SU-DHL-6 (cell line): Measurements from ENCODE around the gene ACTG1.
"Not testable (repeated sequence)": the region's sequence is repeated elsewhere in the genome, so short reads cannot be mapped to it uniquely, and the experiment has no call there.

ENCODE experiments used
- H2AFZ ChIP-seq: fragments of 200-600 bp; sonication (generic); 2 replicates; pipeline ENCODE4 v1.6.1; 2014; ENCODE audit warnings: low read depth, mild to moderate bottlenecking, moderate library complexity, mixed read lengths, antibody characterized with exemption, low read length; ENCODE audit not compliant: severe bottlenecking
- H3F3A ChIP-seq: fragments of 200-600 bp; shearing (Covaris generic); 2 replicates; pipeline ENCODE4 v1.6.0; 2016; ENCODE audit warnings: antibody characterized with exemption, mild to moderate bottlenecking; ENCODE audit not compliant: insufficient read depth
- H3K27ac ChIP-seq: fragments of 200-600 bp; sonication (generic); 2 replicates; pipeline ENCODE4 v1.5.1; 2016; ENCODE audit warnings: low read depth, mild to moderate bottlenecking, low read length, moderate library complexity, mixed read lengths
- H3K27me3 ChIP-seq: fragments of 200-600 bp; sonication (generic), shearing (Covaris generic); 2 replicates; pipeline ENCODE4 v1.6.0; 2014; ENCODE audit warnings: mild to moderate bottlenecking, low read length
- H3K36me3 ChIP-seq: fragments of 200-600 bp; sonication (generic); 2 replicates; pipeline ENCODE4 v1.6.1; 2014; ENCODE audit warnings: mild to moderate bottlenecking, low read length, mixed read lengths
- H3K4me2 ChIP-seq: fragments of 300-600, 200-600 bp; shearing (Covaris generic), sonication (generic); 2 replicates; pipeline ENCODE4 v1.6.0; 2014; ENCODE audit warnings: low read length, low read depth, mild to moderate bottlenecking; ENCODE audit not compliant: poor library complexity, severe bottlenecking
- H3K4me3 ChIP-seq: fragments of 200-600 bp; sonication (generic); 2 replicates; pipeline ENCODE4 v1.5.1; 2014; ENCODE audit warnings: antibody characterized with exemption, low read length, mild to moderate bottlenecking, mixed read lengths; ENCODE audit not compliant: insufficient read depth, poor library complexity, severe bottlenecking
- H3K79me2 ChIP-seq: fragments of 200-600 bp; sonication (generic); 2 replicates; pipeline ENCODE4 v1.6.1; 2014; ENCODE audit warnings: mild to moderate bottlenecking, low read length, moderate library complexity; ENCODE audit not compliant: insufficient read depth
- H3K9ac ChIP-seq: fragments of 200-600 bp; sonication (generic); 2 replicates; pipeline ENCODE4 v1.7.0; 2014; ENCODE audit warnings: mild to moderate bottlenecking, low read length
- H3K9me2 ChIP-seq: fragments of 200-600 bp; sonication (generic); replicated peaks from 2 replicates; pipeline ENCODE4 v1.6.1; 2014; ENCODE audit warnings: low read length; ENCODE audit not compliant: insufficient read depth
- H3K9me3 ChIP-seq: fragments of 200-600 bp; sonication (generic); 2 replicates; pipeline ENCODE4 v1.6.1; 2014; ENCODE audit warnings: low read length, mixed read lengths; ENCODE audit not compliant: insufficient read depth
- H4K20me1 ChIP-seq: fragments of 200-600 bp; sonication (generic); 2 replicates; pipeline ENCODE4 v1.6.1; 2014; ENCODE audit warnings: low read depth, mild to moderate bottlenecking, antibody characterized with exemption, low read length, moderate library complexity, mixed read lengths
- EZH2phosphoT487 ChIP-seq: fragments of 200-600 bp; sonication (generic), shearing (Covaris generic); conservative IDR thresholded peaks from 2 replicates; pipeline ENCODE4 v1.6.1; 2018; ENCODE audit warnings: mild to moderate bottlenecking, antibody characterized with exemption, low read length, moderate library complexity, mixed read lengths
- TF ChIP-seq, protein P1 (sequence below): fragments of 200-600 bp; sonication (generic); IDR thresholded peaks from one replicate; pipeline ENCODE4 v1.5.1; 2017; ENCODE audit warnings: antibody characterized with exemption, mild to moderate bottlenecking, low read length, moderate library complexity; ENCODE audit not compliant: insufficient read depth, poor library complexity, severe bottlenecking

The ACTG1 gene

GRCh38 chr17:81533339-81534141 lies 20.9 kb upstream of the ACTG1 start:
- Histone ChIP-seq H3K4me2 (no peak overlapping the region), H2AFZ (no peak overlapping the region), H3K36me3 (no peaks in the 10 kb centered on the region), H3K27me3 (no peaks in the 10 kb centered on the region), H3K79me2 (no peaks in the 10 kb centered on the region), H3K27ac (no peak overlapping the region), H3F3A (no peaks in the 10 kb centered on the region), H4K20me1 (no peaks in the 10 kb centered on the region; the same call in 1 of the 2 replicates), H3K9ac (no peak overlapping the region), H3K4me3 (no peak overlapping the region), H3K9me3 (no peaks in the 10 kb centered on the region), H3K9me2 (no peaks in the 10 kb centered on the region)
- TF ChIP-seq, protein P1, sequence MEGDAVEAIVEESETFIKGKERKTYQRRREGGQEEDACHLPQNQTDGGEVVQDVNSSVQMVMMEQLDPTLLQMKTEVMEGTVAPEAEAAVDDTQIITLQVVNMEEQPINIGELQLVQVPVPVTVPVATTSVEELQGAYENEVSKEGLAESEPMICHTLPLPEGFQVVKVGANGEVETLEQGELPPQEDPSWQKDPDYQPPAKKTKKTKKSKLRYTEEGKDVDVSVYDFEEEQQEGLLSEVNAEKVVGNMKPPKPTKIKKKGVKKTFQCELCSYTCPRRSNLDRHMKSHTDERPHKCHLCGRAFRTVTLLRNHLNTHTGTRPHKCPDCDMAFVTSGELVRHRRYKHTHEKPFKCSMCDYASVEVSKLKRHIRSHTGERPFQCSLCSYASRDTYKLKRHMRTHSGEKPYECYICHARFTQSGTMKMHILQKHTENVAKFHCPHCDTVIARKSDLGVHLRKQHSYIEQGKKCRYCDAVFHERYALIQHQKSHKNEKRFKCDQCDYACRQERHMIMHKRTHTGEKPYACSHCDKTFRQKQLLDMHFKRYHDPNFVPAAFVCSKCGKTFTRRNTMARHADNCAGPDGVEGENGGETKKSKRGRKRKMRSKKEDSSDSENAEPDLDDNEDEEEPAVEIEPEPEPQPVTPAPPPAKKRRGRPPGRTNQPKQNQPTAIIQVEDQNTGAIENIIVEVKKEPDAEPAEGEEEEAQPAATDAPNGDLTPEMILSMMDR, result no peak
- TF ChIP-seq EZH2phosphoT487, result no peak

DNA sequence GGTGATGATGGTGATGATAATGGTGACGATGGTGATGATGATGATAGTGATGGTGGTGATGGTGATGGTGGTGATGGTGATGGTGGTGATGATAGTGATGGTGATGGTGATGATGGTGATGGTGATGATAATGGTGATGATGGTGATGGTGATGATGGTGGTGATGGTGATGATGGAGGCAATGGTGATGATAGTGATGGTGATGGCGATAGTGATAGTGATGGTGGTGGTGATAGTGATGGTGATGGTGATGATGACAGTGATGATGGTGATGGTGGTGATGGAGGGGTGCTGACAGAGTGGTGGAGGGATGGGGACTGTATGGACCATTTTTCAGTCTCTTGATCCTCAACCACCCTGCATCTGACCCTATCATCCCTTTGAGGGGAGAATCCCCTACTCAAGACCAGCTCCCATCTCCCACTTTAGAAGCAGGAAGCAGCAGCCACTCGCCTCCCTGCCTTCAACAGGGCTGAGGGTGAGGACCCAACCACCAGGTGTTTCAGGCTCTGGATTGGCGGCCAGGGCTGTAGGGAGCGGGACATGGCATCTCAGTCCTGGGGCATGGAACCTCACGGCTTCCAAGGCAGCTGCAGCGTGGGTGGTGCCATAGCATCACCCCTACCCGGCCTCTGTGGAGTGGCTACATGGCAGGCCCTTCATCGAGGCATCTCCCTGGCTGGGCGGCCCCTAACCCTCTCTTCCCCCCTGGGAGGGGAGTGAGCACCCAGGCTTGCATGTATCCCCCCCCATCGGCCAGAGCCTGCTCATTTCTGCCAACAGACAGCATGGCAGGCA lies 20.1 kb upstream of the ACTG1 start:
- H3K4me2 ChIP-seq, result no peak overlapping the region

DNA sequence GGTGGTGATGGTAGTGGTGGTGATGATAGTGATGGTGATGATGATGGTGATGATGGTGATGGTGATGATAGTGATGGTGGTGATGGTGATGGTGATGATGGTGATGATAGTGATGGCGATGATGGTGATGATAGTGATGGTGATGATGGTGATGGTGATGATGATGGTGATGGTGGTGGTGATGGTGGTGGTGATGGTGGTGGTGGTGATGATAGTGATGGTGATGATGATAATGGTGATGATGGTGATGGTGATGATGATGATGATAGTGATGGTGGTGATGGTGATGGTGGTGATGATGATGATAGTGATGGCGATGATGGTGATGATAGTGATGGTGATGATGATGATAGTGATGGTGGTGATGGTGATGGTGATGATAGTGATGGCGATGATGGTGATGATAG lies 19.4 kb upstream of the ACTG1 start:
- not testable (repeated sequence) for H3K27me3 ChIP-seq, H3K79me2 ChIP-seq, H2AFZ ChIP-seq, H3K4me2 ChIP-seq, H3K27ac ChIP-seq, H3K9ac ChIP-seq, H3F3A ChIP-seq, H3K9me2 ChIP-seq, H3K9me3 ChIP-seq, H4K20me1 ChIP-seq, H3K36me3 ChIP-seq, H3K4me3 ChIP-seq

More for the DNA sequence above, 20.1 kb upstream of the ACTG1 start:
- Histone ChIP-seq H3K9me2 (no peaks in the 10 kb centered on the region), H3F3A (no peaks in the 10 kb centered on the region), H2AFZ (no peak overlapping the region), H3K27ac (no peak overlapping the region), H3K79me2 (no peaks in the 10 kb centered on the region), H3K36me3 (no peaks in the 10 kb centered on the region), H3K9me3 (no peaks in the 10 kb centered on the region), H3K4me3 (no peak overlapping the region), H3K9ac (no peak overlapping the region), H4K20me1 (no peaks in the 10 kb centered on the region; the same call in 1 of the 2 replicates), H3K27me3 (no peaks in the 10 kb centered on the region)
- TF ChIP-seq, protein P1, result no peak
- no peak for TF ChIP-seq EZH2phosphoT487

DNA sequence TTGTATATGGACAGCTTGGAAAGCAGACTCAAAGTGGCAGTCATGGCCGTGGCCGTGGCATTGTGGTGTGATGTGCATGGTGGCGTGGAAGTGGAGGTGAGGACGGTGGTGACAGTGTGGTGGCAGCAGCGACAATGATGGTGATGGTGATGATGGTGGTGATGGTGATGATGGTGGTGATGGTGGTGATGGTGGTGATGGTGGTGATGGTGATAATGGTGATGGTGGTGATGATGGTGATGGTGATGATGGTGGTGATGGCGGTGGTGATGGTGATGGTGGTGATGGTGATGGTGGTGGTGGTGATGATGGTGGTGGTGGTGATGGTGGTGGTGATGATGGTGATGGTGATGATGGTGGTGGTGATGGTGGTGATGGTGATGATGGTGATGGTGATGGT lies 18.4 kb upstream of the ACTG1 start:
- H3K79me2 ChIP-seq, H3K9me3 ChIP-seq, H3K36me3 ChIP-seq, H3K27ac ChIP-seq, H2AFZ ChIP-seq, H3K4me3 ChIP-seq, H3K4me2 ChIP-seq, H3F3A ChIP-seq, H4K20me1 ChIP-seq, H3K27me3 ChIP-seq, H3K9ac ChIP-seq, H3K9me2 ChIP-seq: not testable (repeated sequence)
